IMR-90 (cell line): Measurements from ENCODE around the gene GGCT. TPM values are rescaled to one million over a fixed set of nuclear protein-coding genes. Genes with fewer than 3 reads are reported as not detected.

Source experiments
- ATAC-seq: fragments of 200-7000 bp; cut with Tn5 transposase; 2 replicates; pipeline ENCODE4 v1.9.1; 2020; ENCODE audit warnings: low read depth, mild to moderate bottlenecking, moderate library complexity
- BruUV-seq: library from RNA; stranded (reverse); fragments of 400-500 nt; replicated peaks from 2 replicates; lab custom pipeline; 2021; lab: Mats Ljungman, UMichigan
- CTCF ChIA-PET: fragments of 300-600 bp; formaldehyde crosslinking; extraction: SDS; loops from one replicate; lab custom pipeline; 2021; ENCODE audit warnings: antibody characterized with exemption; lab: Yijun Ruan, JAX
- POLR2A ChIA-PET: fragments of 300-600 bp; sonication (Branson Sonifier 250); formaldehyde crosslinking; loops from one replicate; lab custom pipeline; 2022; ENCODE audit warnings: antibody characterized with exemption; ENCODE audit not compliant: unreplicated experiment; lab: Charles Lee
- DNase-seq: peaks from one replicate; pipeline ENCODE4 v3.0.0; 2013
- H2AFZ ChIP-seq: replicated peaks from 2 replicates; pipeline ENCODE3; 2013; ENCODE audit warnings: low read length, mild to moderate bottlenecking; ENCODE audit not compliant: poor library complexity
- H2AK5ac ChIP-seq: 2 replicates; pipeline ENCODE4 v1.6.1; 2013; ENCODE audit warnings: low read depth, low read length, inconsistent platforms
- H2AK9ac ChIP-seq: replicated peaks from 2 replicates; pipeline ENCODE3; 2013; ENCODE audit warnings: mild to moderate bottlenecking, low read depth, low read length, moderate library complexity; ENCODE audit not compliant: poor library complexity
- H2BK120ac ChIP-seq: 2 replicates; pipeline ENCODE4 v1.6.1; 2013; ENCODE audit warnings: low read depth, low read length, inconsistent platforms
- H2BK15ac ChIP-seq: 3 replicates; pipeline ENCODE4 v1.6.1; 2013; ENCODE audit warnings: low read depth, low read length, inconsistent platforms
- H2BK20ac ChIP-seq: 2 replicates; pipeline ENCODE4 v1.6.1; 2013; ENCODE audit warnings: low read depth, mild to moderate bottlenecking, inconsistent platforms, low read length, moderate library complexity
- H2BK5ac ChIP-seq: 2 replicates; pipeline ENCODE4 v1.6.1; 2013; ENCODE audit warnings: mild to moderate bottlenecking, low read depth, low read length, inconsistent platforms; ENCODE audit not compliant: poor library complexity, severe bottlenecking
- H3K14ac ChIP-seq: replicated peaks from 2 replicates; pipeline ENCODE4 v1.6.1; 2013; ENCODE audit warnings: low read depth, low read length, inconsistent platforms
- H3K18ac ChIP-seq: 2 replicates; pipeline ENCODE4 v1.6.1; 2013; ENCODE audit warnings: low read depth, low read length, control low read depth
- H3K23ac ChIP-seq: 2 replicates; pipeline ENCODE4 v1.6.1; 2013; ENCODE audit warnings: low read depth, low read length, inconsistent platforms
- H3K27ac ChIP-seq: 2 replicates; pipeline ENCODE4 v1.5.1; 2013; ENCODE audit warnings: mild to moderate bottlenecking, control low read depth, low read length; ENCODE audit not compliant: insufficient read depth
- H3K27me3 ChIP-seq: 2 replicates; pipeline ENCODE4 v1.6.1; 2013; ENCODE audit warnings: low read length; ENCODE audit not compliant: control insufficient read depth, insufficient read depth
- H3K36me3 ChIP-seq: 2 replicates; pipeline ENCODE4 v1.6.1; 2013; ENCODE audit warnings: low read length, mixed read lengths; ENCODE audit not compliant: control insufficient read depth, insufficient read depth
- H3K4ac ChIP-seq: 2 replicates; pipeline ENCODE4 v1.6.1; 2013; ENCODE audit warnings: low read depth, low read length, inconsistent platforms
- H3K4me1 ChIP-seq: 2 replicates; pipeline ENCODE4 v1.6.1; 2013; ENCODE audit warnings: low read length, mixed read lengths; ENCODE audit not compliant: control insufficient read depth, insufficient read depth
- H3K4me2 ChIP-seq: 2 replicates; pipeline ENCODE4 v1.6.1; 2013; ENCODE audit warnings: low read depth, mild to moderate bottlenecking, control low read depth, low read length, moderate library complexity
- H3K4me3 ChIP-seq: 2 replicates; pipeline ENCODE4 v1.5.1; 2013; ENCODE audit warnings: low read depth, mild to moderate bottlenecking, control low read depth, low read length, moderate library complexity; ENCODE audit not compliant: insufficient read depth
- H3K56ac ChIP-seq: 2 replicates; pipeline ENCODE4 v1.6.1; 2013; ENCODE audit warnings: low read length, inconsistent platforms; ENCODE audit not compliant: insufficient read depth; ENCODE audit errors: extremely low read depth
- H3K79me1 ChIP-seq, 2 experiments: 2 replicates each; pipeline ENCODE4 v1.6.1; 2013; ENCODE audit warnings: low read length in 2 of 2, inconsistent platforms in 1 of 2, low read depth in 1 of 2
- H3K9ac ChIP-seq: 2 replicates; pipeline ENCODE4 v1.6.1; 2013; ENCODE audit warnings: low read depth, low read length, control low read depth
- H3K9me1 ChIP-seq: 2 replicates; pipeline ENCODE4 v1.6.1; 2013; ENCODE audit warnings: low read length, inconsistent platforms; ENCODE audit not compliant: insufficient read depth
- H3K9me3 ChIP-seq: 2 replicates; pipeline ENCODE4 v1.6.1; 2013; ENCODE audit warnings: low read length; ENCODE audit not compliant: control insufficient read depth, insufficient read depth
- H4K20me1 ChIP-seq: 2 replicates; pipeline ENCODE4 v1.6.1; 2013; ENCODE audit warnings: low read length, inconsistent platforms; ENCODE audit not compliant: insufficient read depth
- H4K5ac ChIP-seq: 2 replicates; pipeline ENCODE4 v1.6.1; 2013; ENCODE audit warnings: mild to moderate bottlenecking, low read depth, low read length, control low read depth
- H4K8ac ChIP-seq, 2 experiments: 2 replicates each; pipeline ENCODE4 v1.6.1; 2013; ENCODE audit warnings: low read depth in 2 of 2, low read length in 2 of 2, control low read depth in 1 of 2, inconsistent platforms in 1 of 2
- H4K91ac ChIP-seq: 2 replicates; pipeline ENCODE4 v1.6.1; 2013; ENCODE audit warnings: low read depth, low read length, inconsistent platforms; ENCODE audit not compliant: insufficient read depth
- BHLHE40 ChIP-seq: fragments of 150-350 bp; IDR thresholded peaks from 2 replicates; pipeline ENCODE4 v1.6.1; 2016; ENCODE audit warnings: mild to moderate bottlenecking, low read depth, low read length
- CEBPB ChIP-seq: IDR thresholded peaks from 2 replicates; pipeline ENCODE4 v1.6.1; 2012; ENCODE audit warnings: low read depth, low read length, improper control_type of control experiment
- CHD1 ChIP-seq: IDR thresholded peaks from 2 replicates; pipeline ENCODE4 v1.6.1; 2012; ENCODE audit warnings: low read depth, low read length, improper control_type of control experiment
- CTCF ChIP-seq: conservative IDR thresholded peaks from 2 replicates; pipeline ENCODE4 v1.5.1; 2012; ENCODE audit warnings: mild to moderate bottlenecking, low read depth, low read length, improper control_type of control experiment
- ELK1 ChIP-seq: fragments of 150-350 bp; IDR thresholded peaks from 2 replicates; pipeline ENCODE4 v1.6.1; 2016; ENCODE audit warnings: low read depth, mild to moderate bottlenecking, low read length, moderate library complexity, borderline replicate concordance
- FOS ChIP-seq: fragments of 150-350 bp; IDR thresholded peaks from 2 replicates; pipeline ENCODE4 v1.6.1; 2016; ENCODE audit warnings: low read depth, low read length
- MAFK ChIP-seq: IDR thresholded peaks from 2 replicates; pipeline ENCODE4 v1.6.1; 2012; ENCODE audit warnings: low read depth, low read length, improper control_type of control experiment
- MAZ ChIP-seq: IDR thresholded peaks from 2 replicates; pipeline ENCODE4 v1.6.1; 2012; ENCODE audit warnings: low read depth, mild to moderate bottlenecking, low read length, improper control_type of control experiment, moderate library complexity, borderline replicate concordance
- MXI1 ChIP-seq: IDR thresholded peaks from 2 replicates; pipeline ENCODE4 v1.6.1; 2012; ENCODE audit warnings: low read depth, mild to moderate bottlenecking, low read length, moderate library complexity, borderline replicate concordance
- NFE2L2 ChIP-seq: fragments of 150-350 bp; IDR thresholded peaks from 2 replicates; pipeline ENCODE4 v1.6.1; 2016; ENCODE audit warnings: low read depth, mild to moderate bottlenecking, low read length
- POLR2A ChIP-seq: IDR thresholded peaks from 2 replicates; pipeline ENCODE4 v1.6.1; 2012; ENCODE audit warnings: mild to moderate bottlenecking, low read depth, low read length
- RAD21 ChIP-seq: IDR thresholded peaks from 2 replicates; pipeline ENCODE4 v1.6.1; 2012; ENCODE audit warnings: low read length, improper control_type of control experiment
- RCOR1 ChIP-seq: IDR thresholded peaks from 2 replicates; pipeline ENCODE4 v1.6.1; 2012; ENCODE audit warnings: mild to moderate bottlenecking, low read length, improper control_type of control experiment; ENCODE audit not compliant: insufficient replicate concordance
- RFX5 ChIP-seq: IDR thresholded peaks from 2 replicates; pipeline ENCODE4 v1.8.0; 2012; ENCODE audit warnings: low read depth, mild to moderate bottlenecking, low read length, moderate library complexity
- SMC3 ChIP-seq: fragments of 150-350 bp; IDR thresholded peaks from 2 replicates; pipeline ENCODE4 v1.6.1; 2016; ENCODE audit warnings: low read depth, mild to moderate bottlenecking, antibody characterized with exemption, low read length, moderate library complexity
- USF2 ChIP-seq: fragments of 150-350 bp; IDR thresholded peaks from 2 replicates; pipeline ENCODE4 v1.6.1; 2017; ENCODE audit warnings: mild to moderate bottlenecking, antibody characterized with exemption, low read length, low read depth
- WGBS, 2 experiments: methylation state at CpG; one replicate each; pipeline versions ENCODE4 v1.1.5 to v1.1.7; 2013; ENCODE audit warnings: missing lambda C conversion rate in 2 of 2; ENCODE audit not compliant: insufficient read length in 1 of 2; ENCODE audit errors: extremely low coverage in 2 of 2; 5-methylcytosine and 5-hydroxymethylcytosine counted together
- dilution Hi-C: fragments of 300-500 bp; cut with HindIII; formaldehyde crosslinking; loops from one replicate; pipeline ENCODE4 v1.14.3; 2018; ENCODE audit warnings: low sequenced_read_pairs; ENCODE audit not compliant: unreplicated experiment
- in situ Hi-C: fragments of 300-500 bp; cut with MboI; formaldehyde crosslinking; loops from 3 replicates; pipeline ENCODE4 v1.14.3; 2019; ENCODE audit warnings: low sequenced_read_pairs, inconsistent platforms, mixed read lengths
- intact Hi-C: fragments of 100-400 bp; cut with micrococcal nuclease; formaldehyde crosslinking; loops from 2 replicates; pipeline ENCODE4 v1.10.0; 2022
- polyA plus RNA-seq, 3 experiments: library from polyadenylated mRNA; depleted of rRNA; stranded (reverse); fragments of >200 nt; gene quantifications; 2 replicates each; pipeline ENCODE4 v1.2.3, GENCODE V29; 2012; ENCODE audit warnings: low replicate concordance in 1 of 3
- total RNA-seq: library from RNA; depleted of rRNA; stranded (reverse); fragments of >200 nt; gene quantifications from 2 replicates; pipeline ENCODE4 v1.2.3, GENCODE V29; 2012

The GGCT gene
- total and polyA plus RNA-seq, 2 of the 4 experiments (the other 2 are of a cell fraction): 12.0 to 18.6 TPM

- Histone ChIP-seq H3K79me1 (no peaks in the 10 kb centered on the region), H2AK9ac (no peak overlapping the region), H3K4me3 (no peak overlapping the region), H3K9me3 (no peaks in the 10 kb centered on the region), H3K9ac (no peak overlapping the region), H3K56ac (no peak overlapping the region), H2BK120ac (no peak overlapping the region), H3K9me1 (0 out of 2 replicates have a peak, but pooled peaks cover 3% of the 10 kb centered on the region), H3K27ac (no peak overlapping the region), H4K20me1 (no peaks in the 10 kb centered on the region), H4K8ac (no peak overlapping the region), H4K5ac (no peak overlapping the region), H3K36me3 (no peaks in the 10 kb centered on the region), H2BK15ac (no peak overlapping the region), H3K27me3 (no peaks in the 10 kb centered on the region), H2AK5ac (no peak overlapping the region), H3K23ac (no peak overlapping the region), H2BK20ac (no peak overlapping the region), H2AFZ (no peak overlapping the region), H3K14ac (no peak overlapping the region), H2BK5ac (no peak overlapping the region), H3K4me2 (no peak overlapping the region), H3K18ac (no peak overlapping the region), H3K4ac (no peak overlapping the region), H4K91ac (no peak overlapping the region), H3K4me1 (peaks cover 2% of the 10 kb centered on the region; the same call in 1 of the 2 replicates)
- no peak for TF ChIP-seq BHLHE40
- no peak for TF ChIP-seq SMC3
- no peak for TF ChIP-seq RFX5
- TF ChIP-seq CHD1: no peak
- TF ChIP-seq ELK1: no peak
- TF ChIP-seq FOS: no peak
- TF ChIP-seq POLR2A: no peak
- no peak for TF ChIP-seq CTCF
- TF ChIP-seq MAFK: no peak
- no peak for TF ChIP-seq MAZ
- TF ChIP-seq RCOR1: no peak
- TF ChIP-seq CEBPB: no peak
- TF ChIP-seq RAD21: no peak
- no peak for TF ChIP-seq USF2
- no peak for TF ChIP-seq MXI1
- TF ChIP-seq NFE2L2: no peak
- intact Hi-C loops (no loop called here), dilution Hi-C loops (no loop called here), in situ Hi-C loops (no loop called here)
- ChIA-PET POLR2A (no interaction called here), CTCF (no interaction called here)
- no peak for ATAC-seq
- no TSS peak for BruUV-seq
- no peak for DNase-seq
- no CpG with 5 or more reads among the region's 1 CpG for WGBS, 2 experiments
Observed at GRCh38 chr7:30552330-30552729, 47.7 kb upstream of the GGCT start.
